ENCODE data around the gene INF2. TPM values are rescaled to one million over a fixed set of nuclear protein-coding genes. Genes with fewer than 3 reads are reported as not detected.
A peak's percentile ranks its signal among the peaks of the same experiment; 100 is the strongest.

The INF2 gene
- total RNA-seq, 1 donor from 2014 or later: 26.6 TPM

DNA sequence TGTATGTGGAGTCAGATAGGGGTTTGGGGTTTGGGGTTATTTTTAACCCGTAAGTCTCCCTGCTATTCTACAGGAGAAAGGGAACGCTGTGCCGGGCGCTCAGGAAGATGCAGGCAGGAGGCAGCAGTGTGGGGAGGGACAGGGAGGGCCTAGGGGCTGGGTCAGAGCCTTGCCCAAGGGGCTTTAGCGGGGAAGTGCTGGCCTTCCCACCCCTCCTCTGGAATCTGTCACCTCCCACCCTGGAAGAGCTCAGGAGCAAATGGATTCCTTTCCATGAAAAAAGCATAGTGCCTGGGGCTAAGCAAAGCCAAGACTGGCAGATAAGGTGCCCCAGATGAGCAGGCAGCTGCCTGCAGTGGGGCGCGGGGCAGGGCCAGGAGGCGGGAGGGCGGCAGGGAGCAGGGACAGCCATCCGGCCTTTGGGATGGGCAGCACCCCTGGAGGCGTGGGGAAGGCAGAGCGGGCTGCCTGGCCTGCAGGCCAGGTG is 7.3 kb upstream of the INF2 start:
- Histone ChIP-seq H3K27me3 (ENCODE audit: control insufficient read depth, insufficient read depth, low read length) (no peaks in the 10 kb centered on the region), H3K36me3 (ENCODE audit: control insufficient read depth, insufficient read depth, low read length) (no peaks in the 10 kb centered on the region), H3K4me3 (ENCODE audit: low read depth, low read length) (no peak overlapping the region)
- DNase-seq (ENCODE audit: low read depth): peak; percentile 27
- TF ChIP-seq, protein P1, sequence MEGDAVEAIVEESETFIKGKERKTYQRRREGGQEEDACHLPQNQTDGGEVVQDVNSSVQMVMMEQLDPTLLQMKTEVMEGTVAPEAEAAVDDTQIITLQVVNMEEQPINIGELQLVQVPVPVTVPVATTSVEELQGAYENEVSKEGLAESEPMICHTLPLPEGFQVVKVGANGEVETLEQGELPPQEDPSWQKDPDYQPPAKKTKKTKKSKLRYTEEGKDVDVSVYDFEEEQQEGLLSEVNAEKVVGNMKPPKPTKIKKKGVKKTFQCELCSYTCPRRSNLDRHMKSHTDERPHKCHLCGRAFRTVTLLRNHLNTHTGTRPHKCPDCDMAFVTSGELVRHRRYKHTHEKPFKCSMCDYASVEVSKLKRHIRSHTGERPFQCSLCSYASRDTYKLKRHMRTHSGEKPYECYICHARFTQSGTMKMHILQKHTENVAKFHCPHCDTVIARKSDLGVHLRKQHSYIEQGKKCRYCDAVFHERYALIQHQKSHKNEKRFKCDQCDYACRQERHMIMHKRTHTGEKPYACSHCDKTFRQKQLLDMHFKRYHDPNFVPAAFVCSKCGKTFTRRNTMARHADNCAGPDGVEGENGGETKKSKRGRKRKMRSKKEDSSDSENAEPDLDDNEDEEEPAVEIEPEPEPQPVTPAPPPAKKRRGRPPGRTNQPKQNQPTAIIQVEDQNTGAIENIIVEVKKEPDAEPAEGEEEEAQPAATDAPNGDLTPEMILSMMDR (IDR thresholded peaks at IDR 0.05; ENCODE audit: insufficient read depth, low read length, severe bottlenecking): no peak
- FAIRE-seq: no peak

DNA sequence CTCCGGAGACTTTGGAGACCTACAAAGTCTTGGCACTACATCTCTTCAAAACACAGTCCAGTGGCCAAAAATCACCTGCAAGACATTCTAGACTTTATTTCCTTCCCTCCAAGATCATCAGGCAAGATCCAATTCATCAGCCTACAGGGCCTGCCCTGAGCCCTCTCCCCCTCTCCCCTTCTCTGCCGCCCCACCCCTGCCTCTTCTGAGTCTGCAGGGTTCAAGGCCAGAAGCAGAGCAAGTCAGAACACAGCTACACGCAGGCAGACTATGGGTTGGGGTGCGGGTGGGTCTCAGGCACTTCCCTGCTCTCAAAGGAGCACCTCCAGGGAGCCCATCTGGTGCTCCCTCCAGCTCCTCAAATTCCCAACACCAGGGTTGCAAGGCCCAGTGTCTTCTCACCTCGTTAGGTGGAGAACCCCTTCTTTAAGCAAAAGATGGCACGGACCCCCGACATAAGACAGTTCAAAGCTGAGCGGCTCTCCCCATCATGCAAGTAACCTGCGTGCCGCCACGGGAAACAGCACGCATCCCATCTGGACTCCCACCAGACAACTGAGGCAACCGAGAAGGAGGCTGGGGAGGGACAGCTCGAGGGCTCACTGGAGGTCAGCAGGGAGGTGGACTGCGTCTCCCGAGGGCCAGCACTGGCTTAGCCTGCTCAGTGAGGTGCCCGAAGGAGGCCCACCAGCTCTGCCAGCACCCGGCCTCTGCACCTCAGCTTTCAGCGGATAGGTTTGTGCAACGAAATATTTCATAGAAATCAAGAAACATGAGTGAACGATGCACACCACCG is 5.6 kb upstream of the INF2 start:
- H3K27me3 ChIP-seq (ENCODE audit: control insufficient read depth, insufficient read depth, low read length): no peaks in the 10 kb centered on the region
- DNase-seq (ENCODE audit: low read depth): no peak
- H3K36me3 ChIP-seq (ENCODE audit: control insufficient read depth, insufficient read depth, low read length): no peaks in the 10 kb centered on the region
- no peak for FAIRE-seq
- H3K4me3 ChIP-seq (ENCODE audit: low read depth, low read length): no peak overlapping the region
- TF ChIP-seq, protein P1 (IDR thresholded peaks at IDR 0.05; ENCODE audit: insufficient read depth, low read length, severe bottlenecking): no peak

DNA sequence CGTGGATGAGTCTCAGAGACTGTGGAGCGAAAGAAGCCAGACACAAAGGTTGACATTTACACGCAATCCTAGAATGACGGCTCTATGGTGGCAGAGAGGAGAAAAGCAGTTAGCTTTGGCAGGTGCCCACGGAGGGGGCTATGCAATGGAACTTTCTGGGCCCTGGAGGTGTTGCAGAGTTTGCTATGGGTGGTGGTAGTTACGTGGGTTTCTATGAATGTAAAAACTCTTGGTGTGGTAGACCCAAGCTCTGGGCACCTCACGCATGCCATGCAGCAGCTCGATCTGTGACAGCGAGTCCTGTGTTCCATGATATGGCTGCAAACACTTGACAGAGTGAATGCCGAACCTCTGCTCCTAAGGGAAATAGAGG is 5.0 kb upstream of the INF2 start:
- no peaks in the 10 kb centered on the region for H3K36me3 ChIP-seq (ENCODE audit: control insufficient read depth, insufficient read depth, low read length)
- FAIRE-seq (no peak), DNase-seq (ENCODE audit: low read depth) (no peak)
- H3K27me3 ChIP-seq (ENCODE audit: control insufficient read depth, insufficient read depth, low read length): no peaks in the 10 kb centered on the region
- H3K4me3 ChIP-seq (ENCODE audit: low read depth, low read length): no peak overlapping the region
- TF ChIP-seq, protein P1 (IDR thresholded peaks at IDR 0.05; ENCODE audit: insufficient read depth, low read length, severe bottlenecking): no peak

DNA sequence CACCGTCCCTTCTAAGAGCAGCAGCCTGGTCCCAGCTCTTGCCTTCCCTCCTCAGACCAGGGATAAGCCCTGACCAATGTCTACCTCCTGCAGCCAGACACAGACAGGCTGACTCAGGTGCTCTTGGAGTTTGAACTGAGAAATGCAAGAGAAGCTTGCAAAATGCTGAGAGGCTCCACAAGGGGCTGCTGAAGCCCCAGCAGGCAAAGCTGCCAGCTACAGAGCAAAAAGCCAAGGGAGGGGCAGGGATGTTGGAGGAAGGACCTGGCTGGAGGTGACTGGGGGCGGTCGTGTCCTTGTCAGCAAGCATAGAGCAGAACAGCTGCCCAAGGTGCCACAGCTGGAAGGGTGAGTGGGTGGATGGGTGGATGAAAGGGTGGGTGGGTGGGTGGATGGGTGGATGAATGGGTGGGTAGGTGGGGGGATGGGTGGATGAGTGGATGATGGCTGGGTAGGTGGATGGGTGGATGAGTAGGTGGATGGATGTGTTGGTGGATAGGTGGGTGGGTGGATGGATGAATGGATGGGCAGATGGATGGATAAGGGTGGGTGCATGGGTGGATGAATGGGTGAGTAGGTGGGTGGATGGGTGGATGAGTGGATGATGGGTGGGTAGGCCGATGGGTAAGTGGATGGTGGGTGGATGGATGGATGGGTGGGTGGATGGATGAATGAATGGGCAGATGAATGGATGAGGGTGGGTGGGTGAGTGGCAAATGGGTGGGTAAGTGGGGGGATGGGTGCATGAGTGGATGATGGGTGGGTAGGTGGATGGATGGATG is 4.0 kb upstream of the INF2 start:
- TF ChIP-seq, protein P1 (IDR thresholded peaks at IDR 0.05; ENCODE audit: insufficient read depth, low read length, severe bottlenecking): no peak
- FAIRE-seq (peak; percentile 50), DNase-seq (ENCODE audit: low read depth) (peak; percentile 39)
- Histone ChIP-seq H3K4me3 (ENCODE audit: low read depth, low read length) (no peak overlapping the region), H3K36me3 (ENCODE audit: control insufficient read depth, insufficient read depth, low read length) (no peaks in the 10 kb centered on the region), H3K27me3 (ENCODE audit: control insufficient read depth, insufficient read depth, low read length) (no peaks in the 10 kb centered on the region)

DNA sequence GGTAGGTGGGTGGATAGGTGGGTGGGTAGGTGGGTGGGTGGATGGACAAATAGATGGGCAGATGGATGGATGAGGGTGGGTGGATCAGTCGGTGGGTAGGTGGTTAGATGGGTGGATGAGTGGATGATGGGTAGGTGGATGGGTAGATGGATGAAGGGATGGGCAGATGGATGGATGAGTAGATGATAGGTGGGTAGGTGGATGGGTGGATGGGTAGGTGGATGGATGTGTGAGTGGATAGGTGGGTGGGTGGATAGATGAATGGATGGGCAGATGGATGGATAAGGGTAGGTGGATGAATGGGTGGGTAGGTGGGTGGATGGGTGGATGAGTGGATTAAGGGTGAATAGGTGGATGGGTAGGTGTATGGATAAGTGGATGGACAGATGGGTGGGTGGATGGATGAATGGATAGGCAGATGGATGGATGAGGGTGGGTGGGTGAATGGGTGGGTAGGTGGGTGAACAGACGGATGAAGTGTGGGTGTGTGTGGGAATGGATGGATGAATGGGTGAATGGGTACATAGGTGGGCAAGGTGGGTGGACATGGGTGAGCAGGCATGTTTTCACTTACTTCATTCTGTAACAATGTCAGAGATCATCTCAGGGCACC is 3.3 kb upstream of the INF2 start:
- DNase-seq (ENCODE audit: low read depth): no peak
- FAIRE-seq: no peak
- Histone ChIP-seq H3K36me3 (ENCODE audit: control insufficient read depth, insufficient read depth, low read length) (no peaks in the 10 kb centered on the region), H3K27me3 (ENCODE audit: control insufficient read depth, insufficient read depth, low read length) (no peaks in the 10 kb centered on the region), H3K4me3 (ENCODE audit: low read depth, low read length) (no peak overlapping the region)
- TF ChIP-seq, protein P1 (IDR thresholded peaks at IDR 0.05; ENCODE audit: insufficient read depth, low read length, severe bottlenecking): no peak
